ENCODE results near the gene PCNT. TPM values are rescaled to one million over a fixed set of nuclear protein-coding genes. Genes with fewer than 3 reads are reported as not detected.
A peak's percentile ranks its signal among the peaks of the same experiment; 100 is the strongest.

Gene PCNT
- total and polyA plus RNA-seq, 9 of the 15 experiments (the other 6 are each of a cell fraction or from before 2014, with no cell fraction given): 9.1 to 53.5 (median 31.3) TPM

GRCh38 chr21:46297338-46298271 lies 26.4 kb upstream of the PCNT start (continued):
- TF ChIP-seq ZBTB12 (CRISPR knock-in tag; IDR thresholded peaks at IDR 0.05): no peak
- TF ChIP-seq POLR2G (IDR thresholded peaks at IDR 0.05; ENCODE audit: low read depth, low read length): peak; percentile 72
- TF ChIP-seq THRB (CRISPR knock-in tag; conservative IDR thresholded peaks at IDR 0.05): no peak

- in situ Hi-C loops (cut with MboI): no loop called here
These were observed 24.8 kb upstream of the PCNT start for GRCh38 chr21:46299167-46299566.

More at GRCh38 chr21:46299167-46299566, 24.8 kb upstream of the PCNT start:
- ATAC-seq (no peak), FAIRE-seq (no peak), DNase-seq (ENCODE audit: extremely low read depth in 1 of 4, low spot score in 3 of 4) (no peak)
- ChIA-PET POLR2A (interaction anchor here (0.6 kb wide), 1 partner anchor 159 kb away, joined by 3 read pairs; no protein-coding TSS in a partner anchor), CTCF (ENCODE audit: low intra/inter-chr PET ratio) (no interaction called here)
- Histone ChIP-seq H3K27ac (ENCODE audit: extremely low read depth, low read depth, low read length) (no peak overlapping the region), H3K4me1 (replicated peaks in 1 of 2; ENCODE audit: control insufficient read depth in 2 of 2, insufficient read depth in 2 of 2, low read length in 2 of 2) (peaks cover 11 to 38% of the 10 kb centered on the region in 2 experiments), H3K36me3 (ENCODE audit: control insufficient read depth, insufficient read depth, low read length) (peaks cover 41% of the 10 kb centered on the region; the same call in 2 of the 3 replicates), H3K27me3 (ENCODE audit: control insufficient read depth in 2 of 2, insufficient read depth in 2 of 2, low read length in 2 of 2) (no peaks in the 10 kb centered on the region), H3K9me1 (ENCODE audit: control insufficient read depth, insufficient read depth, low read length) (no peaks in the 10 kb centered on the region), H3K79me2 (ENCODE audit: control insufficient read depth, insufficient read depth, low read length) (no peaks in the 10 kb centered on the region), H2AFZ (ENCODE audit: low read depth, low read length) (no peak overlapping the region), H3K9ac (ENCODE audit: insufficient read depth in 1 of 2, low read depth in 2 of 2, low read length in 2 of 2) (no peak overlapping the region), H3K9me3 (replicated peaks; ENCODE audit: control insufficient read depth, insufficient read depth, low read depth, low read length) (no peaks in the 10 kb centered on the region), H4K20me1 (replicated peaks; ENCODE audit: control insufficient read depth, insufficient read depth, low read length) (no peaks in the 10 kb centered on the region), H3K4me2 (ENCODE audit: insufficient read depth, low read length) (no peak overlapping the region), H3K4me3 (no peak overlapping the region)
- TF ChIP-seq KLF6 (CRISPR knock-in tag; IDR thresholded peaks at IDR 0.05; ENCODE audit: borderline replicate concordance) (no peak), CBX2 (IDR thresholded peaks at IDR 0.05; ENCODE audit: insufficient read depth, low read length, poor library complexity, severe bottlenecking) (no peak)
- WGBS (ENCODE audit: insufficient coverage, low coverage, missing lambda C conversion rate): 88% methylated on average over 9 of the region's 9 CpGs
- no TSS peak for BruUV-seq (replicated peaks)
- intact Hi-C loops (cut with micrococcal nuclease): no loop called here
